Measurements from ENCODE around the gene AMIGO1. TPM values are rescaled to one million over a fixed set of nuclear protein-coding genes. Genes with fewer than 3 reads are reported as not detected.
A peak's percentile ranks its signal among the peaks of the same experiment; 100 is the strongest.

The AMIGO1 gene
- total RNA-seq, result 1 to 10 TPM; 2.1 to 8.5 (median 4.7) TPM

GRCh38 chr1:109509176-109510134 lies at the start of gene AMIGO1:
TSS of gene AMIGO1 (minus strand) at chr1:109509727. CDS start at chr1:109508912, 815 bp downstream.
- TF ChIP-seq EP300 (IDR thresholded peaks at IDR 0.05) (no peak), POLR2A (IDR thresholded peaks at IDR 0.05) (no peak), CTCF (IDR thresholded peaks at IDR 0.05) (no peak), POLR2AphosphoS5 (IDR thresholded peaks at IDR 0.05) (no peak)
- WGBS, result 3% methylated on average over 19 of the region's 100 CpGs
- Histone ChIP-seq H3K27ac (no peak within 1 kb of the TSS), H3K4me1 (peaks cover 18% of the 10 kb centered on the region), H3K36me3 (no peaks in the 10 kb centered on the region), H3K4me3 (peak within 1 kb of the TSS; percentile 82), H3K27me3 (no peaks in the 10 kb centered on the region), H3K9me3 (no peaks in the 10 kb centered on the region)
- no peak for DNase-seq (ENCODE audit: low spot score in 2 of 2)

- Histone ChIP-seq H3K36me3 (no peaks in the 10 kb centered on the region), H3K4me3 (no peak overlapping the region), H3K27ac (no peak overlapping the region), H3K9me3 (no peaks in the 10 kb centered on the region), H3K27me3 (no peaks in the 10 kb centered on the region), H3K4me1 (peaks cover 47% of the 10 kb centered on the region)
- TF ChIP-seq EP300 (IDR thresholded peaks at IDR 0.05) (no peak), CTCF (IDR thresholded peaks at IDR 0.05) (no peak), POLR2A (IDR thresholded peaks at IDR 0.05) (no peak), POLR2AphosphoS5 (IDR thresholded peaks at IDR 0.05) (no peak)
- WGBS, result 95% methylated on average over 5 of the region's 5 CpGs
- DNase-seq (ENCODE audit: low spot score in 2 of 2), result no peak
Measured at GRCh38 chr1:109557520-109557919, 48.0 kb upstream of the AMIGO1 start.

- Histone ChIP-seq H3K36me3 (no peaks in the 10 kb centered on the region), H3K4me3 (no peak overlapping the region), H3K9me3 (no peaks in the 10 kb centered on the region), H3K27ac (no peak overlapping the region), H3K27me3 (no peaks in the 10 kb centered on the region), H3K4me1 (peaks cover 42% of the 10 kb centered on the region)
- TF ChIP-seq EP300 (IDR thresholded peaks at IDR 0.05) (no peak), POLR2AphosphoS5 (IDR thresholded peaks at IDR 0.05) (no peak), CTCF (IDR thresholded peaks at IDR 0.05) (no peak), POLR2A (IDR thresholded peaks at IDR 0.05) (no peak)
- WGBS, result 88% methylated on average over 2 of the region's 2 CpGs
- DNase-seq (ENCODE audit: low spot score in 2 of 2), result no peak
Measured at GRCh38 chr1:109556563-109556962, 47.0 kb upstream of the AMIGO1 start.

GRCh38 chr1:109548321-109549267 lies 39.1 kb upstream of the AMIGO1 start, which contains the start of gene GNAI3:
TSS of gene GNAI3 (plus strand) at chr1:109548615. CDS start at chr1:109548721, 106 bp downstream.
- Histone ChIP-seq H3K36me3 (no peaks in the 10 kb centered on the region), H3K4me3 (peak within 1 kb of the TSS; percentile 86), H3K9me3 (no peaks in the 10 kb centered on the region), H3K27me3 (no peaks in the 10 kb centered on the region), H3K4me1 (peaks cover 50% of the 10 kb centered on the region), H3K27ac (peak within 1 kb of the TSS; percentile 97)
- under 1% methylated on average over 51 of the region's 68 CpGs for WGBS
- peak; percentile 99 for DNase-seq (ENCODE audit: low spot score in 2 of 2)
- no peak for TF ChIP-seq CTCF (IDR thresholded peaks at IDR 0.05)
- TF ChIP-seq POLR2A (IDR thresholded peaks at IDR 0.05), result peak; percentile 91 to 96
- no peak for TF ChIP-seq EP300 (IDR thresholded peaks at IDR 0.05)
- peak; percentile 74 to 96 (median 95) for TF ChIP-seq POLR2AphosphoS5 (IDR thresholded peaks at IDR 0.05)
